GM19238 (cell line): ENCODE data around the gene PFKFB4.
A peak's percentile ranks its signal among the peaks of the same experiment; 100 is the strongest.
"Not testable (repeated sequence)": the region's sequence is repeated elsewhere in the genome, so short reads cannot be mapped to it uniquely, and the experiment has no call there.

Experiments used
- DNase-seq: peaks from one replicate; pipeline ENCODE4 v3.0.0; 2011; ENCODE audit warnings: low spot score; ENCODE audit not compliant: insufficient read length

PFKFB4 gene

DNA sequence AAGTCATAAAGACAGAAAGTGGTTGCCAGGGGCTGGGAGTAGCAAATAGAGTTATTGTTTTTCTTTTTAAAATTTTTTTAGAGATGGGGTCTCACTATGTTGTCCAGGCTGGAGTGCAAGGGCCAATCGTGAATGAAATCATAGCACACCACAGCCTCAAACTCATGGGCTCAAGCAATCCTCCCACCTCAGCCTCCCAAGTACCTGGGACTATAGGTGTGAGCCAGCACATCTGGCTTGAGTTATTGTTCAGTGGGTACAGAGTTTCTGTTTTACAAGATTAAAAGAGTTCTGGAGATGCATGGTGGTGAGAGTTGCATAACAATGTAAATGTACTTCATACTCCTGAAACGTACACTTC is 23.6 kb downstream of the PFKFB4 start:
- DNase-seq = no peak

DNA sequence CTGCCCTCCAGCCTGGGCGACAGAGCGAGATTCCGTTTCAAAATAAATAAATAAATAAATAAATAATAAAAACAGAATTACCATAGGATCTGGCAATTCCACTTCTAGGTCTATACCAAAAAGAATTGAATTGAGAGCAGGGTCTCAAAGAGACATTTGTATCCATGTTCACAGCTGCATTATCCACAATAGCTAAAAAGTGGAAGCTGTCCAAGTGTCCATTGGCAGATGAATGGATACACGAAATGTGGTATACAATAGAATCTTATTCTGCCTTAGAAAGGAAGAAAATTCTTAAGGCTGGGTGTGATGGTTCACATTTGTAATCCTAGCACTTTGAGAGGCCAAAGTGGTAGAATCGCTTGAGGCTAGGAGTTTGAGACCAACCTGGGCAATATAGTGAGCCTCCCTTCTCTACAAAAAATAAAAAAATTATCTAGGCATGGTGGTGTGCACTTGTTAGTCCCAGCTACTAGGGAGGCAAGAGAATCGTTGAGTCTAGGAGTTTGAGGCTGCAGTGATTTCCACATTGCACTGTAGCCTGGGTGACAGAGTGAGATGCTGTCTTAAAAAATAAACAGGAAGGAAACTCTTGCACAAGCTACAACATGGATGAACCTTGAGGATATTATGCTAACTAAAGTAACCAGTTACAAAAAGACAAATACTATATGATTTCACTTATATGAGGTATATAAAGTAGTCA is 24.2 kb downstream of the PFKFB4 start:
- no peak for DNase-seq

DNA sequence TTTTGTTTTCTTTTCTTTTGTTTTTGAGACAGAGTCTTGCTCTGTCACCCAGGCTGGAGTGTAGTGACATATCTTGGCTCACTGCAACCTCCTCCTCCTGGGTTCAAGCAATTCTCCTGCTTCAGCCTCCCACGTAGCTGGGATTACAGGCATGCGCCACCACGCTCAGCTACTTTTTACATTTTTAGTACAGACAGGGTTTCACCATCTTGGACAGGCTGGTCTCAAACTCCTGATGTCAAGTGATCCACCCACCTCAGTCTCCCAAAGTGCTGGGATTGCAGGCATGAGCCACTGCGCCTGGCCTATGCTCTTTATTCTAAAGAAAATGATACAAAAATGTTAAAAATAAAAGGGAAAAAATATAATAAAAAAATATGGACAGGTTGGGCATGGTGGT is 25.9 kb downstream of the PFKFB4 start:
- DNase-seq = not testable (repeated sequence)

- no peak for DNase-seq
Observed at GRCh38 chr3:48528754-48529153, 27.8 kb downstream of the PFKFB4 start.

- DNase-seq = no peak
Observed at GRCh38 chr3:48528048-48528447, 28.6 kb downstream of the PFKFB4 start.

DNA sequence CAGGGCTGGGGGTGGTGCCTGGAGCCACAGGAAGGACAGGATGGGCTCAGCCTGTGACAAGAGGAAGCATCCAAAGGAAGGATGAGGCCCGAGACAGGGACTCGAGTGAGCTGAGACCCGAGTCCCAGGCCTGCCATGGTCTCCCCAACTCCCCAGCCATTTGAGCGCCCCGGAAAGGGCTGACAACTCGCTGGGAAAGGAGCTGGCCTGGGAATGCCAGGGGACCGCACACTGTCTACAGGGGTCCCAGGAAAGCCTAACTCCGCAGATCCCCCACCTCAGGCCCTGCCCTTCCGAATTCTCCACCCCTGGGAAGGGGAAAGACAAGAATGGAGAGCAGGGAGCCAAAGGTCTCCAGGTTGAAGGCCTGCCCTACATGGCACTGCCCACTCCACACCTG is 31.6 kb downstream of the PFKFB4 start:
- no peak for DNase-seq

- no peak for DNase-seq
Observed at GRCh38 chr3:48521635-48522034, 35.0 kb downstream of the PFKFB4 start.

GRCh38 chr3:48519277-48519643 is 37.3 kb downstream of the PFKFB4 start:
- DNase-seq = no peak

- no peak for DNase-seq
Observed at GRCh38 chr3:48518638-48519276, 37.8 kb downstream of the PFKFB4 start.

GRCh38 chr3:48518069-48518468 is 38.5 kb downstream of the PFKFB4 start:
- DNase-seq = no peak

GRCh38 chr3:48516571-48516970 is 40.0 kb downstream of the PFKFB4 start:
- DNase-seq = no peak

DNA sequence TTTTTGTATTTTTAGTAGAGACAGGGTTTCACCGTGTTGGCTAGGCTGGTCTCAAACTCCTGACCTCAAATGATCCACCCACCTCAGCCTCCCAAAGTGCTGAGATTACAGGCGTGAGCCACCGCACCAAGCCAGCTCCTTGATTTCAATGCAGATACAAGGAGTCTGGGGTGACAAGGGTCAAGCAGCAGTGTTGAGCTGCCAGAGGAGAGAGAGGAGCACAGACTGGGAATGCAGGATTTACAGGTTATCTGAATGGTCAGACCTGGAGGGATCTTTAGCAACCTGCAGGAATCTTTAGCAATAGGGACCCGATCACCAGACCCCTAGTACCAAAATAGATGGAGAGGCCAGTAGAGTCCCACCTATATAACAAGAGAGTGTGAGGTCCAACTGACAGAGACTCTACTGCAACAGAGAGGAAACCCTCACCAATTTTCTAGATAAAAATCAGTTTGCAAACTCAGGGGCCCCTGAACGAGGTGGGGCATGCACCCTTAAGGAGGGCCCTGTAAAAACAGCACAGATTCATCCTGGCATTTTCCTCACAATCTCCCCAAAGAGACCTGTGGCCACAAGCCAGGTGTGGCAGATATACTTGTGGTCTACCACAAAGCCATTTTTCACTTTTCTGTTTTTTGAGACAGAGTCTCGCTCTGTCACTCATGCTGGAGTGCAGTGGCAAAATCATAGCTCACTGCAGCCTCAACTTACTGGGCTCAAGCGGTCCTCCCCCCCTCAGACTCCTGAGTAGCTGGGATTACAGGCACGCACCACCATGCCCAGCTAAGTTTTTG is 42.0 kb downstream of the PFKFB4 start:
- no peak for DNase-seq

- DNase-seq = no peak
Observed at GRCh38 chr3:48511551-48511950, 45.1 kb downstream of the PFKFB4 start.

- DNase-seq = peak; percentile 77
Observed at GRCh38 chr3:48507256-48508061, 49.1 kb downstream of the PFKFB4 start.

- no peak for DNase-seq
Observed at GRCh38 chr3:48505968-48506504, 50.6 kb downstream of the PFKFB4 start.

DNA sequence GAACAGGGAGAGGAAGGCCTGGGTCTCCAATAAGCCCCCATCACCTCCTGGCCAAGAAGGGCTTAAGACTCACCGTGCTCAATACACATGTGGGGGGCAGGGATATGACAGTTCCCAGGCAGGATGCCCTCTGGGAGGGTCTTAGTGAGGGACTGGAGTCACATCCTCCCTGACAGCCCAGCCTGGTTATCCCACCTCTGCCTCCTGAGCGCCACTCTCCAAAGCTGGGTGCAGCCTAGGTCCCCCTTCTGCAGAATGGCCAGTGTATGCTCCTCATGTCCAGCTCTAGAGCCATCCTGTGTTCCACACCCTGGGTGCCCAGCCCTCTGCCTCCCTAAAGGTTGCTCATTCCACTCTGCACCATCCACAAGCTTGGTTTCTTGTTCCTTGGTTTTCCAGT is 51.5 kb downstream of the PFKFB4 start:
- DNase-seq = no peak

GRCh38 chr3:48504051-48504946 is 52.3 kb downstream of the PFKFB4 start, which contains the start of gene SHISA5:
TSS of gene SHISA5 (minus strand) at chr3:48504174. CDS start at chr3:48504094, 80 bp downstream.
- peak; percentile 53 for DNase-seq

GRCh38 chr3:48503401-48504050 is 53.1 kb downstream of the PFKFB4 start:
- DNase-seq = no peak

DNA sequence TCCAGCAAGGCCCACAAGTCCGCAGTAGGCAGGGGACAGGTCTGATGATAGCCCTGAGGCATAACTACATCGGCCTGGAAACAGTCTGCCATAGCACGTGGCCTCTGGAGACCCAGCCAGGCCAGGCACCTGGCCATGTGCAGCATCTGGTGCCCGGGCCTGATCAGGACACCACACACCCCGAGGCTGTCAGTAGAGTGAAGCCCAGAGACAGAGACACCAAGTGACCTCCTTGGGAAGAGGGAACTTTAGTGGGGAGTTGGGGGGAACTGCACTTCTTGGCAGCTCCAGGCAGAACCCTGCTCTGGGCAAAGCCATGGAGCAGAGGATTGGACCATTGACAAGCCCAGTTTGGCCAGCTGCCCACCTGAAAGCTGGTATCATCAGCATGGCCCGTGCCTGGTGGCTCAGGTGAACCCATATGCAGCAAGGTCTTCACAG is 53.9 kb downstream of the PFKFB4 start:
- DNase-seq = no peak

DNA sequence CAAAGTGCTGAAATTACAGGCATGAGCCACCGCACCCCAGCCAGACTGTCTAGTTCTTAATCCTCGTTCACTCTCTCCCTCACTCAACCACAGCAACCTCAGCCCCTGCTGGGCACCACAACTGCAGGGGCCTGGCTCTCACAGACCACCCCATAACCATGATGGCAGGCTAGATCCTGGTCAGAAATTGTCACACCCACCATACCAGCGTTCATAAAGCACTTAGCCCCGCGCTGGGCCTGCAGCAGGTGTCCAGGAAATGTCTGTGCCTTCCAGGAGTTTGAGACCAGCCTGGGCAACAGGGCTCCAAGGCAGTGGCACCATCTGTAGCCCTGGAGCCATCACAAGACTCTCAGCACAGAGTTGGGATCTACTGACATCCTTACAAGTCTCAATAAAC is 54.5 kb downstream of the PFKFB4 start:
- DNase-seq = no peak
